Hepatocyte (in vitro differentiated cells): ENCODE measurements around the gene RELA.

Experiments
- CTCF ChIP-seq: fragments of 200-600 bp; sonication (generic); IDR thresholded peaks from 2 replicates; pipeline ENCODE4 v1.5.1; 2016; ENCODE audit warnings: antibody characterized with exemption, mild to moderate bottlenecking; ENCODE audit not compliant: poor library complexity
- EZH2 ChIP-seq: fragments of 200-600 bp; sonication (generic); IDR thresholded peaks from 2 replicates; pipeline ENCODE4 v1.6.1; 2016; ENCODE audit warnings: antibody characterized with exemption, mild to moderate bottlenecking, borderline replicate concordance
- EZH2phosphoT487 ChIP-seq: fragments of 200-600 bp; sonication (generic); IDR thresholded peaks from one replicate; pipeline ENCODE4 v1.6.1; 2018; ENCODE audit warnings: antibody characterized with exemption, mild to moderate bottlenecking, low read depth, moderate library complexity; ENCODE audit not compliant: unreplicated experiment, severe bottlenecking

GRCh38 chr11:65652511-65653228, 10.0 kb downstream of the RELA start:
- TF ChIP-seq CTCF: no peak
- no peak for TF ChIP-seq EZH2
- TF ChIP-seq EZH2phosphoT487: no peak
